ENCODE data around the gene CPNE5.

The CPNE5 gene

DNA sequence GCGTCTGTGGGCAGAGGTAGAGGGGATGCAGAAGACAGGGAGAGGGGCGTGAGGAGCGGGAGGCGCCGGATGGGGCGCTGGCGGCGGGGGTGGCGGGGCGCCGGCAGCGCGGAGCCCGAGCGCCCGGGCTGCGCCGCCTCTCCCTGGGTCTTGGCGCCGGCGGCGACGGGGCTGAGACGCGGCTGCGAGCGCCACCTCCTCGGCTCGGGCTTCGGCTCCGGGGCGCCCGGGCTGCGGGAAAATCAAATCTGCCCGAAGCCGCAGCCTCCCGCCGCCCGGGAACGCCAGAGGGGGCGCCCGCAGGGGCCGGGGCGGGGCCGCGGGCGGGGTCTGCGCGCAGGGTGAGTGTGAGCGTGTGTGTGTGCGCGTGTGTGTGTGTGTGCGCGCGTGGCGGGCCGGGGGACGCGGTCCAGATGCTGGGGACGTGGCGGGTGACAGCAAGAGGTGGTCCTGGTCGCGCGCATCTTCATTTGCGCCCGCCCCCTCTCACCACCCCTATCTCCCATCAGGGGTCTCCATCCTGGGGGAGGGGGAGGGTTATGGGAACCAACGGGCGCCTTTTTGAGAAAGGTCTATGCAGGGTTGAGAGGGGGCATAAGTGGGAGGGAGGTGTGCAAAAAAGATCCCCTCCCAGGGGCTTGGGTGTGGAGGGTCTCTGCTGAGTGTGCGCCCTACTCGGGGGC, 646 bp upstream of the CPNE5 start:
- no peaks in the 10 kb centered on the region for H3K9me3 ChIP-seq (ENCODE audit: severe bottlenecking)
- H3K4me1 ChIP-seq (ENCODE audit: insufficient read depth, poor library complexity, severe bottlenecking), result no peaks in the 10 kb centered on the region
- TF ChIP-seq, protein P1, sequence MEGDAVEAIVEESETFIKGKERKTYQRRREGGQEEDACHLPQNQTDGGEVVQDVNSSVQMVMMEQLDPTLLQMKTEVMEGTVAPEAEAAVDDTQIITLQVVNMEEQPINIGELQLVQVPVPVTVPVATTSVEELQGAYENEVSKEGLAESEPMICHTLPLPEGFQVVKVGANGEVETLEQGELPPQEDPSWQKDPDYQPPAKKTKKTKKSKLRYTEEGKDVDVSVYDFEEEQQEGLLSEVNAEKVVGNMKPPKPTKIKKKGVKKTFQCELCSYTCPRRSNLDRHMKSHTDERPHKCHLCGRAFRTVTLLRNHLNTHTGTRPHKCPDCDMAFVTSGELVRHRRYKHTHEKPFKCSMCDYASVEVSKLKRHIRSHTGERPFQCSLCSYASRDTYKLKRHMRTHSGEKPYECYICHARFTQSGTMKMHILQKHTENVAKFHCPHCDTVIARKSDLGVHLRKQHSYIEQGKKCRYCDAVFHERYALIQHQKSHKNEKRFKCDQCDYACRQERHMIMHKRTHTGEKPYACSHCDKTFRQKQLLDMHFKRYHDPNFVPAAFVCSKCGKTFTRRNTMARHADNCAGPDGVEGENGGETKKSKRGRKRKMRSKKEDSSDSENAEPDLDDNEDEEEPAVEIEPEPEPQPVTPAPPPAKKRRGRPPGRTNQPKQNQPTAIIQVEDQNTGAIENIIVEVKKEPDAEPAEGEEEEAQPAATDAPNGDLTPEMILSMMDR (IDR thresholded peaks at IDR 0.05; ENCODE audit: poor library complexity, severe bottlenecking), result peak; percentile 44
- ATAC-seq (ENCODE audit: low read depth) (peak; percentile 40; the same call in 2 of the 3 replicates), DNase-seq (ENCODE audit: low spot score) (no peak)
- H3K4me3 ChIP-seq (ENCODE audit: severe bottlenecking), result peak overlapping the region; percentile 39
- peaks cover 22% of the 10 kb centered on the region for H3K27me3 ChIP-seq (ENCODE audit: insufficient read depth, poor library complexity, severe bottlenecking)
- no peak overlapping the region for H3K27ac ChIP-seq (ENCODE audit: poor library complexity, severe bottlenecking)
- H3K36me3 ChIP-seq (ENCODE audit: low read depth), result no peaks in the 10 kb centered on the region

DNA sequence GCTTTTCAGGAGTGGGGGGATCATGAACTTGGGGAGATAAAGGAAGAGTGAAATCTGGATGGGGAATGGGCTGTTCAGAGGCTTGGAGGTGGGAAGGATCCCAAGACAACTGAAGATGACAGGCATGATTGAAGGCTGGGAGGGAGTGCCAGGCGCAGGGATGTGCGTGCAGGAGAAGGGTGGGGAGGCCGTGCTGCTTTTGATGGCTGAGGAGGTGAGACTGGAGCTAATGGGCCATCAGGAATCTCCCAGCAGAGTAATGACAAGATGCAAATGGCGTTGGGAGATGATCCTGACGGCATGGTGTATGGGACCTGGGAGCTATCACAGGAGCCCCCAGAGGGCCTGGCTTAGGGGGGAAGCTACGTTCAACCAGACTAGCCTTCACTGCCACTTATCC, 1.6 kb downstream of the CPNE5 start:
- H3K4me1 ChIP-seq (ENCODE audit: insufficient read depth, poor library complexity, severe bottlenecking), result no peaks in the 10 kb centered on the region
- H3K36me3 ChIP-seq (ENCODE audit: low read depth), result no peaks in the 10 kb centered on the region
- H3K27ac ChIP-seq (ENCODE audit: poor library complexity, severe bottlenecking), result no peak overlapping the region
- no peak for ATAC-seq (ENCODE audit: low read depth)
- H3K27me3 ChIP-seq (ENCODE audit: insufficient read depth, poor library complexity, severe bottlenecking), result peaks cover 22% of the 10 kb centered on the region
- no peak overlapping the region for H3K4me3 ChIP-seq (ENCODE audit: severe bottlenecking)
- no peaks in the 10 kb centered on the region for H3K9me3 ChIP-seq (ENCODE audit: severe bottlenecking)
- TF ChIP-seq, protein P1 (IDR thresholded peaks at IDR 0.05; ENCODE audit: poor library complexity, severe bottlenecking), result no peak
- DNase-seq (ENCODE audit: low spot score), result no peak

- DNase-seq (ENCODE audit: low spot score), result no peak
- Histone ChIP-seq H3K27ac (ENCODE audit: poor library complexity, severe bottlenecking) (no peak overlapping the region), H3K4me1 (ENCODE audit: insufficient read depth, poor library complexity, severe bottlenecking) (no peaks in the 10 kb centered on the region), H3K36me3 (ENCODE audit: low read depth) (no peaks in the 10 kb centered on the region), H3K4me3 (ENCODE audit: severe bottlenecking) (no peak overlapping the region), H3K9me3 (ENCODE audit: severe bottlenecking) (no peaks in the 10 kb centered on the region), H3K27me3 (ENCODE audit: insufficient read depth, poor library complexity, severe bottlenecking) (peaks cover 22% of the 10 kb centered on the region)
- ATAC-seq (ENCODE audit: low read depth), result no peak
- TF ChIP-seq, protein P1 (IDR thresholded peaks at IDR 0.05; ENCODE audit: poor library complexity, severe bottlenecking), result no peak
Measured at GRCh38 chr6:36837022-36837339, 2.3 kb downstream of the CPNE5 start.

DNA sequence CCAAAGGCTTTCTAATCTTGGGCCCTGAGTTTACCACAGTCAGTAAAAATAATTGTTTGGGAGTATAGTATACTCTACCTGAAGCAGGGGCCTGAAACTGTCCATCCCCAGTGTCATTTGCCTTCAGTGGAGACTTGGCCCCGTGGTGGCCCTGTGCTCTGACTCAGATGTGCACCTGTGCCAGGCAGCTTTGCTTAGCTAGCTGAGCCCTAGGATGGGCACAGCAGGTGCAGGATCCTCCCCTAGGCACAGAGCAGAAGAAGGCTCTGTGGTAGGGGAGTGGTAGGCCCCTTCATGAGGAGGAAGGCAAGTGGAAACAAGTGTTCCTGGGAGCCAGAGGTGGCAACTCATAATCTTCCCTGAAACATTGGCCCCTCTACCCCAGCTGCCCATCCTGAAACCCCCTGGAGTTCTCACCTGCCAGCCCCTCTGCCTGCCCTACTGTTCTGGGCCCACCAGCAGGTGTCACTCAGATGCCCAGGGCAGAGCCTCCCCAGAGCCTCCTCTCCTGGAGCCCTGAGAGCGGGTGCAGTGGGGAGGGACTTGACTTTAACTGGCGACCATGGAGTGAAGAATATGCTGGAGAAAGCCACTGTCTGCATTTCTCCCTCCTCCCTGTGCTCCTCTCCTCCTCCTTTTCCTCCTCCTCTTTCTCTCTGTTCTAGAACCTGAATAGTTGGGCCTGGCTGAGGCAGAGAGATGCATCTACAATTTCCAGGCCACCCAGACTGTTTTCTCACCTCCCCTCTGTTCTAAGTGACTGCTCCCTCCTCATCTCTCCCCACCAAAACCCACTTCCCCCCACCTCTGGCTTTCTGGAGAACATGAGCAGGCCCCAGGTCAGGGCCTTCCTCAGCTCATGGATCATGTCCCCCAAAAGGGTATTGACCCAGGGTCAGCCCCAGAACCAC, 2.9 kb downstream of the CPNE5 start:
- TF ChIP-seq, protein P1 (IDR thresholded peaks at IDR 0.05; ENCODE audit: poor library complexity, severe bottlenecking), result no peak
- H3K9me3 ChIP-seq (ENCODE audit: severe bottlenecking), result no peaks in the 10 kb centered on the region
- no peaks in the 10 kb centered on the region for H3K36me3 ChIP-seq (ENCODE audit: low read depth)
- no peak for DNase-seq (ENCODE audit: low spot score)
- 0 out of 3 replicates have a peak, but pooled peaks have one; percentile 30 for ATAC-seq (ENCODE audit: low read depth)
- no peaks in the 10 kb centered on the region for H3K4me1 ChIP-seq (ENCODE audit: insufficient read depth, poor library complexity, severe bottlenecking)
- no peak overlapping the region for H3K27ac ChIP-seq (ENCODE audit: poor library complexity, severe bottlenecking)
- H3K4me3 ChIP-seq (ENCODE audit: severe bottlenecking), result no peak overlapping the region
- peaks cover 22% of the 10 kb centered on the region for H3K27me3 ChIP-seq (ENCODE audit: insufficient read depth, poor library complexity, severe bottlenecking)

Measured in RWPE2 (cell line).